IPS-NIHi7 (cell line): ENCODE data around the gene GRB10.
"Not testable (repeated sequence)": the region's sequence is repeated elsewhere in the genome, so short reads cannot be mapped to it uniquely, and the experiment has no call there.

Experiments
- DNase-seq: peaks from one replicate; pipeline ENCODE4 v3.0.0; 2012; ENCODE audit warnings: mixed read lengths; ENCODE audit errors: extremely low spot score

GRB10 gene

GRCh38 chr7:50584793-50585408 is 197.8 kb downstream of the GRB10 start:
- DNase-seq: no peak

GRCh38 chr7:50584386-50584785 is 198.3 kb downstream of the GRB10 start:
- no peak for DNase-seq

GRCh38 chr7:50583295-50583694 is 199.4 kb downstream of the GRB10 start:
- DNase-seq: not testable (repeated sequence)

GRCh38 chr7:50582271-50582670 is 200.4 kb downstream of the GRB10 start:
- DNase-seq: not testable (repeated sequence)

- DNase-seq: not testable (repeated sequence)
These were observed 202.0 kb downstream of the GRB10 start for GRCh38 chr7:50580666-50581065.

GRCh38 chr7:50580057-50580456 is 202.6 kb downstream of the GRB10 start:
- DNase-seq: no peak

- not testable (repeated sequence) for DNase-seq
These were observed 204.6 kb downstream of the GRB10 start for GRCh38 chr7:50578105-50578504.

- DNase-seq: no peak
These were observed 205.1 kb downstream of the GRB10 start for GRCh38 chr7:50577569-50577968.

- DNase-seq: not testable (repeated sequence)
These were observed 206.3 kb downstream of the GRB10 start for GRCh38 chr7:50576388-50576787.

- no peak for DNase-seq
These were observed 214.9 kb downstream of the GRB10 start for GRCh38 chr7:50567715-50568261.

- no peak for DNase-seq
These were observed 216.7 kb downstream of the GRB10 start for GRCh38 chr7:50565977-50566376.

GRCh38 chr7:50565559-50565916 is 217.2 kb downstream of the GRB10 start:
- no peak for DNase-seq

GRCh38 chr7:50564640-50565558 is 217.8 kb downstream of the GRB10 start, which contains the start of gene DDC:
TSS of gene DDC (minus strand) at chr7:50565405. CDS start at chr7:50544085, 21,320 bp downstream.
- no peak for DNase-seq

GRCh38 chr7:50564171-50564570 is 218.5 kb downstream of the GRB10 start:
- DNase-seq: no peak

- no peak for DNase-seq
These were observed 220.6 kb downstream of the GRB10 start for GRCh38 chr7:50562136-50562535.

GRCh38 chr7:50560865-50561351 is 221.8 kb downstream of the GRB10 start:
- DNase-seq: peak; percentile 23

GRCh38 chr7:50559881-50560280 is 222.8 kb downstream of the GRB10 start:
- no peak for DNase-seq

- no peak for DNase-seq
These were observed 224.2 kb downstream of the GRB10 start for GRCh38 chr7:50558294-50559053.

GRCh38 chr7:50557099-50557498 is 225.6 kb downstream of the GRB10 start:
- DNase-seq: no peak

GRCh38 chr7:50556247-50556991 is 226.3 kb downstream of the GRB10 start:
- no peak for DNase-seq

GRCh38 chr7:50555594-50556140 is 227.0 kb downstream of the GRB10 start:
- no peak for DNase-seq
